NCI-H128 (cell line): ENCODE measurements around the gene CDKL4.
"Not testable (repeated sequence)": the region's sequence is repeated elsewhere in the genome, so short reads cannot be mapped to it uniquely, and the experiment has no call there.

Source experiments
- DNase-seq: peaks from one replicate; lab custom pipeline; 2025; ENCODE audit not compliant: unreplicated experiment; lab: John Stamatoyannopoulos, UW

Gene CDKL4

GRCh38 chr2:39232141-39232540 is 11.6 kb downstream of the CDKL4 start:
- no peak for DNase-seq

- no peak for DNase-seq
Observed at GRCh38 chr2:39228413-39229209, 15.2 kb downstream of the CDKL4 start.

GRCh38 chr2:39227628-39228412 is 15.9 kb downstream of the CDKL4 start:
- DNase-seq, result peak; percentile 48

GRCh38 chr2:39225567-39225966 is 18.2 kb downstream of the CDKL4 start:
- DNase-seq, result no peak

GRCh38 chr2:39223909-39224308 is 19.9 kb downstream of the CDKL4 start:
- DNase-seq, result no peak

- DNase-seq, result no peak
Observed at GRCh38 chr2:39221459-39221858, 22.3 kb downstream of the CDKL4 start.

- no peak for DNase-seq
Observed at GRCh38 chr2:39220136-39220535, 23.6 kb downstream of the CDKL4 start.

GRCh38 chr2:39218391-39218790 is 25.4 kb downstream of the CDKL4 start:
- DNase-seq, result no peak

- DNase-seq, result no peak
Observed at GRCh38 chr2:39217192-39217550, 26.6 kb downstream of the CDKL4 start.

- DNase-seq, result no peak
Observed at GRCh38 chr2:39216346-39217191, 27.2 kb downstream of the CDKL4 start.

GRCh38 chr2:39215545-39215944 is 28.2 kb downstream of the CDKL4 start:
- DNase-seq, result no peak

GRCh38 chr2:39213015-39213414 is 30.8 kb downstream of the CDKL4 start:
- DNase-seq, result no peak

- DNase-seq, result no peak
Observed at GRCh38 chr2:39210846-39211245, 32.9 kb downstream of the CDKL4 start.

GRCh38 chr2:39203382-39203781 is 40.4 kb downstream of the CDKL4 start:
- no peak for DNase-seq

- no peak for DNase-seq
Observed at GRCh38 chr2:39202639-39203369, 41.0 kb downstream of the CDKL4 start.

- not testable (repeated sequence) for DNase-seq
Observed at GRCh38 chr2:39197003-39197402, 46.8 kb downstream of the CDKL4 start.

GRCh38 chr2:39194686-39195085 is 49.1 kb downstream of the CDKL4 start:
- no peak for DNase-seq

- no peak for DNase-seq
Observed at GRCh38 chr2:39188960-39189494, 54.7 kb downstream of the CDKL4 start.

GRCh38 chr2:39183673-39184072 is 60.1 kb downstream of the CDKL4 start:
- no peak for DNase-seq

- DNase-seq, result no peak
Observed at GRCh38 chr2:39181297-39181696, 62.5 kb downstream of the CDKL4 start.
